ENCODE measurements around the gene DCDC2C.

Gene DCDC2C

DNA sequence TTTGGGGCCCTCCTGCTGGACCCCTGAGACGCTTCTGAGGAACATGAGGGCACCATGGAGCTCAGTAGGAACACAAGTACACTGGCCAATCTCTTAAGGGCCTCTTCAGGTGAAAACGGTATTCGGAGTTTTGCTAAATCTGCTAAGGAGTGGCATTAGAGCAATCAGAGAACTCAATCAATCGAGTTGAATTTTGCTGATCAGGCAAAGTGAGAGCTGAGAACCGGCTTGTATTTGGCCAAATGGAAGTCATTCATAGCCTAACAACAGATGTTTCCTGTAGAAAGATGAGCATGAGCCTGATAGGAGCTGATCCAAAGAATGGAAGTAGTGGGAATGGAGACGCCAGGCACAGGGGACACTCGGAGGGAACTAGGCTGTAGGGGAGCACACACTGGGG, 133.7 kb downstream of the DCDC2C start:
- DNase-seq (ENCODE audit: low spot score): no peak

DNA sequence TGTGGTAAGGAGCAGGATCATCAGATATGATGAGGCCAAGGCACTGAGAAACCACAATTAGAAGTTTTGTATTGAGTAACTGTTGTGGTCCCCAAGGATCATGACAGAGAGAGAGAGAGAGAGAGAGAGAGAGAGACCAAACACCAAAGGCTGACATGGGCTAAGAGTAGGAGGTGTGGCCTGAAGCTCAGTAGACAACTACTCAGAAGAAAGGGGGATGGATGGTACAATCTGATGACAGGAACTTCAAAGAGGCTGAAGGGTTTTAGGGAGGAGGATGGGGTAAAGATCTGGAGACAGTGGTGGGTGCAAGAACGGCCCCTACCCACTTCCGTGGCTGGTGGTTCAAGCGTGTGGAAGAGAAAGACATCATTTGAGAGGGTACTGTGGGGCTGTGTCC, 135.0 kb downstream of the DCDC2C start:
- no peak for DNase-seq (ENCODE audit: low spot score)

DNA sequence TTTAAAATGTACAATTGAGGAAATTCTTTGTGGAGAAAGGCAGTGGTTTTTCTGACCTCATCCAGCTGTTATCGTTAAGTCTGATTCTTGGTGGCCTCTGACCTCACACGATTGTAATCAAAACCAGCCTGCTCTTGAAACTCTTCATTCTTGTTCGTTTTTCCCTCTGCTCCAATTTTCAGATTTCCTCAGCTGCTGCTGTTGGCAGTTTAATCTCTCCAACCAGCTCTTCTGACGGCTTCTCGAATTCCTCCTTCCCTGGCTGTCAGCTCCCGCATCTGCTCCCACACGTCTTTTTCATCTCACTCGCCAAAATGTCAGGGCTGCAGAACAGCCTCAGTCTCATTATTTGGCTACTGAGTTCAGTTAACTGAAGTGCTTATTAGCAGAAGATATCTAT, 136.1 kb downstream of the DCDC2C start:
- no peak for DNase-seq (ENCODE audit: low spot score)

DNA sequence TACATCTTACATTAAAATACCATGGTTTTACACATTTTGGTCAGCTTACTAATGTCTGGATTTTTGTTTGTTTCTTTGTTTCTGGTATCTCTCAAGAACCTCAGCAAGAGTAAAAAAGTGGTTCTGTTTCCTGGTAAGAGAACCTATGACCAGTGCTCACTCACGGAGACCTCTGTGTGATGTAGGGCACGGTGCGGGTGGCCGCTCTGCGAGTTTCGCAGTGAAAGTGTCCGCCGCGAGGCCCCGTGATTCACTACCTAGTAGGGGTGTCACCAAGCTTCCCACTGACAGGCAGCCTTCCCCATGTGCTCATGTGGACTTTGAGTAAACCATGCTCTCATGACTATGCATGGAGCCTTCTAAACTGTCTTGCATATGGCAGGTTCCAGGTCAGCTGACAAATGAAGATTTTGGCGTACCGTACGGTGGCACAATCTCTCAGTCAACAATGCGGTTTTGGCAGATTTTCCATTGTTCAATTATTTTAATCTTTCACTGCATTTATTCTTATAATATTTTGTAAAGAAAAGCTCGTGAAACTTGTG, 137.3 kb downstream of the DCDC2C start:
- DNase-seq (ENCODE audit: low spot score): no peak

DNA sequence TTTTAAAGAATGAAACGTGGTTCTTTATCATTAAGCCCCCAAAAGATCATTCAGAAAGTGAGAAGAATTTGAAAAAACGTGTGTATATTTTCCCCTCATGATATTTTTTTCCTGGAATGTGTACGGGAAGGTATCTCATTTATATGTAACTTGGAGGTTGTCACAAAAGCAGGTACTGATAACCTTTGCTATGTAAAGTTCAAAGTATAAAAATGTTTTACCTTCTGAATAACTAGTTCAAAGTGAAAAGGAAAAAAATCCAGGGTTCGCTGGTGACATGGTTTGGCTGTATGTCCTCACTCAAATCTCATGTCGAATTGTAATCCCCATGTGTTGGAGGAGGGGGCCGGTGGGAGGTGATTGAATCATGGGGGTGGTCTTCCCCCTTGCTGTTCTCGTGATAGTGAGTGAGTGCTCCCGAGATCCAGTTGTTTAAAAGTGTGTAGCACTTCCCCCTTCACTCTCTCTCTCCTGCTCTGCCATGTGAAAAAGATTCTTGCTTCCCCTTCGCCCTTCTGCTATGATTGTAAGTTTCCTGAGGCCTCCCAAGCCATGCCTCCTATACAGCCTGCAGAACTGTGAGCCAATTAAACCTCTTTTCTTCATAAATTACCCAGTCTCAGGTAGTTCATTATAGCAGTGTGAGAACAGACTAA, 144.2 kb downstream of the DCDC2C start:
- no peak for DNase-seq (ENCODE audit: low spot score)

DNA sequence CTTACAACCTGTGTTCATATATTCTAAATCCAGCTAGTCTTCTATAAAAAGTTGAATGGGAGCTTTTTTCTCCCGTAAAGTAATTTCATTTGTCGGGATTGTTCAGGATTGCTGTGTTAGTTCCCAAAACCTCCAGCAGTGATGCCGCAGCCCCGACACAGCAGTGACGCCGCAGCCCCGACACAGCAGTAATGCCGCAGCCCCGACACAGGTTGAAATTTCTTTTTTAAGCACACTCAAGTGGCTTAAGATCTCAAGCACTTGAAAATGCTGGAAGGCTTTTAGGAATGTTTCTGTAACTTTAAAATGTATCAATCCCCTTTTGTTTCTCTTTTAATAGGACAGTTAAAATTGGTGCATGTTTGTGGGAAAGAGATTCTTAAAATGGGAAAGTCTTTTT, 145.4 kb downstream of the DCDC2C start:
- DNase-seq (ENCODE audit: low spot score): no peak

DNA sequence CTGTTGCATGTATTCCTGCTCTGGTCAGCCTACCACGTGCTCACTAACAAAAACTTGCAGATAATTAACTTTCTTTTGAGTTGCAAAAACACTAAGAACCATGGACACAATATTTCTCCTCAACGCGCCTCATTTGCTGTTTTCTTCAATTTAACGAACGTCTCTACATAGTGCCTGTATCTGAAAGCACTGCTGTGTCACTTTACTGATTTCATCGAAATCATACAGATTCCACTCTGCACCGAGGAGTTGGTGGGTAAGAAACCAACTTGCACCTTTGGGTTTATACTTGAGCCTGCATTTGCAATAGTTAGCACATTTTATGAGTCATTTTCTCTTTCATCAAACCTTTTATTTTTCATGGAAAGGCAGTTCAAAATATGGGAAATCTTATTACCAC, 145.8 kb downstream of the DCDC2C start:
- no peak for DNase-seq (ENCODE audit: low spot score)

DNA sequence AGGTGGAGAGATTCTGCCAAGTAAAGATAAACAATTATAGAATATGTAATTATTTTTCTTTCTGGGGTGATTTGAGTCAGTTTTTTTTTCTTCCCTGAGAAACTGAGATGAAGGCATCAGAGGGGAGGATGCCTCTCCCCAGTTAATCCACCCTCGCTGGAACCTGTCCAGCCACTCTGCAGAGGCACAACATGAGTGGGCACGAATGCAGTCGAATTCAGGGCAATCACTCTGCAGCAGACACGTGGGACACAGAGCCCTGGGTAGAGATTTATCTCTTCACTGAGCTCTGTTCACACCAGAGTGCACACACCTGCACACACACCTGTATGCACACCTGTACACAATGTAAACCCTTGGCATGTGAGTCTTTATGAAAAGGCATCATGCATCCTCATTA, 154.2 kb downstream of the DCDC2C start:
- DNase-seq (ENCODE audit: low spot score): no peak

DNA sequence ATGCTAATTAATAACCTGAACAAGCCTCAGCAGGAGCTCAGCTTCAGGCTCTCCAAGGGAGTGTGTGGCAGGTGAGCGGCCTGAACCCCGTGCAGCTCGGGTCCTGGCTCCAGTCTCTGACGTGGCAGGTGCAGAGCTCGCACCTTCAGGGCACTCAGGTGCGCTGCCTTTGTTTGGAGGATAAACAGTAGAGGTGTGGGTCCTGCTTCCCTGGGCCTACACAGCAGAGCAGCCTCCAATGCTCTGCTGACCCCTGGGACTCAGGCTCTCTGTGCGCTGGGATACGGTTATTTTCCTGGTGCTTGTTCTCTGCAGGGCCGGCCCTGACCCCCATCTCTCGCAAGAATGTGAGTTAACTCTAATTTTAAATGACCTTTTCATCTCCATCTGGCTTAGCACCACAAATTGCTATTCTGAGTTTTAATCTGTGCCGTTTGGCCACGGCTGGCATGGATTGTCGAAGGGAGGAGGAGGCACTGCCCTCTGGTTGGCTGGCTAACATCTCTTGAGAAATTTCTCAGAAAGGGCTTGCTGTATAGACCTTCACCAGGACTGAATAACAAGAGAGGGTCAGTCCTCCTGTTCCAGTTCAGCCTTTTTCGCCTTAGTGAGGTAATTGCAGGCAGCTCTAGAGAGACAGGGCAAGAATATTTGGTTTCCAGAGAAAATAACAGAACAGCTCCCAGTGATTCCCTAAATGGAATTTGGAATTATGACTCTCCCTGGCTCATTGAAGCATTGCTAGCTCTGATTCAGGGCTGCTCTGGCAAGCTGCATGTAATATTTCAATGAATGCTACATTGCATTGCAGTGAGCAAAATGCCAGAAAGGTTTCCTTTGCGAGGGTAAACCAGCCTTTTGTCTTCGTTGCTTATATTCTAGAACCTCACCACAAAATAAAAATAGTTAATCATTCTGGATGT, 161.8 kb downstream of the DCDC2C start:
- DNase-seq (ENCODE audit: low spot score): no peak

DNA sequence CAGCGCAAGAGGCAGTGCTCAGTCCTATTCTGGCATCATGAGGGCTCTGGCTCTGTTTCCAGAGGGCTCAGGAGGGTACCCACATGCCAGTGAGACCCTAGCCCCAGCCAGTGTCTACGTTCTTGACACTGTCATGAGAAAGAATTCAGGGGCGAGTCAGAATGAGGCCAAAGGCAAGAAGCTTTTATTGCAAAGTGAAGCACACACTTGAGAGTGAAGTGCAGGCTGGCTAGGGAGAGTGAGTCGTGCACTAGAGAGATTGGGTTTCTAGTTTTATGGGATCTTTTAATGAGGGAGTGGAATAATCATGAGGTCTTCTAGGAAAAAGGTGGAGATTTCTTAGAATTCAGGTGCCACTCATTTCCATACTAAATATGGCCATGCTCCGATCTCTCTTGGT, 164.1 kb downstream of the DCDC2C start:
- no peak for DNase-seq (ENCODE audit: low spot score)

DNA sequence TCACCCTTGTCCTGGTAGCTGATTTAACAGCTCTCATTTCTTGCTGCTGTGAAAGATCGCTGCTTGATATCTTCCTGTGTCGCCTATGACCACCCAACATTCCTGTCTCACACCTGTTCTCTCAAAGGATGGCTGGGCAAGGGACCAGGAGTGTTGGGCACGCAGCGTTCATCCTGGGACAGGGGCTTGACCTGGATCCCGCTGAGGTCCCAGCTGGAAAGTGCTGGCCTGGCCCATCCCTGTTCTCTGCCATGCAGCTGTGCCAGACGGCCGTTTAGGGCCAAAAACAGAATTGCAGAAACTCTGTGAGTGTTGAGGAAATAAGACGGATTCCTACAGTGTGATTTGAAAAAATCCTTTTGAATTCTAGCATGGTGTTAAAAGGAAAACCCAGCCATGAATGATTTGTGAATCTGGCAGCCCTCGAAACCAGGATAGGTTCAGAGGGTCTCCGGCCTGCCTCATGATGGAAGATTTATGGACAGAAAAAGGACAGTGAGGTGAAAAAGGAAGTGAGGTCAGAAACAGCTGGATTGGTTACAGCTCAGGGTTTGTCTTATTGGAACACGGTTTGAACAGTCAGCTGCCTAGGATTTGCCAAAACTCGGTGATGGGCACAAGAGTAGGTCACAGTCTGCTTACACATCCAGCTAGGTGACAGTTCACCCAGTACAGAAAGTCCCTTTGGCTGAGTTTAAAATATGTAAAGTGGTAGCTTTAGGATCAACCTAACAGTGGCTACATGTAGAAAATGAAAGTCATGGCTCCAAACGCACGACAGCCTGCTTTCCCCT, 164.8 kb downstream of the DCDC2C start:
- DNase-seq (ENCODE audit: low spot score): no peak

DNA sequence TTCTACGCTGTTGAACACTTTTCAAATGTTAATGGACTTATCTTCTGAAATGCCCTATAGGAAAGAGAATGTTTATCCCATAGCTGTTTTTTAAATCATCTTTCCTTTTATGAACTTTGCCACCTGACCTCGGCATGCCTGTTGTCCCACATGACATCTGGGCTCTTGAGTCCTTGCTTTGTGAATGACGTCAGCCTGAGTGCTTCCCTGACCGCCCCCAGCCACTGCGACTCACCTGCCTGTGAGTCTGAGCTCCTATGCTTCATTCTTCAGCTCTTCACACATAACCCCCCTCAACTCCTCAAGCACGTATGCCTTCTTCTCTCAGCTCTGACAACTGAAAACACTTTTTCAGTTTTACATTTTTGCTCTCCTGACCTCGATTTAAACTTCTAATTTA, 166.8 kb downstream of the DCDC2C start:
- DNase-seq (ENCODE audit: low spot score): no peak

DNA sequence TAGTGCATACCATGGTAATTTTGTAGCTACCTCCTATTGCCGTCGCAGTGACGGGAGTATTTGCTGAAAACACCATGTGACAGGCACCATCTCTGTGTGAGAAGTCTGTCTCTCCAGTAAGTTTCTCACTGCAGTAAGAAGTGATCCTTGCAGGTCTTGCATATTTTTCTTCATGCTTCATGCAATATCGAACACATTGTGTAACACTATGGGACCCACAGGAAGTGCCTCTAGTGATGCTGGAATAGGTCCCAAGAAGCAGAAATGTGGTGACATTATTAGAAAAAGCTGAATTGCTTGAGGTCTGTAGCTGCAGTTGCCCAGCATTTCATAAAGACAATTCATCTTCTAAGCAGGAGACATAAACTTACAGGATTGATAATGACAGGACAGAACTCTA, 167.6 kb downstream of the DCDC2C start:
- DNase-seq (ENCODE audit: low spot score): no peak

DNA sequence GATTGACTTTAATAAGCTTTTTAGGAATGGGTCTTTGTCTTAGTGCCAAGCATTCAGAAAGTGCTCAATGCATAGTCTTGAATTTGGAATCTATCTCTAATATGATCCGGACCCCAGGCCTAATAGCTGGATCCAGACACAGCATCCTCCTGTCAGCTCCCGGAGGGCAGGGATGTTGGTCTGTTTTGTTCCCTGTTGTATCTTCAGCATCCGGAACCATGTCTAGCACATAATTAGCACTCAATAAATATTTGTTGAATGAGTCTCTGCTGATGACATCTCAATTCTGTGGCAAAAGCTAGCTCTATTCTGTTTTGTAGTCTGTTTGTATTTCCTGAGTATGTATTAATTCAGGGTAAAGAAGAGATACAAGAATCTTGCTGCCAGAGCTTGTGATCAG, 169.1 kb downstream of the DCDC2C start:
- no peak for DNase-seq (ENCODE audit: low spot score)

DNA sequence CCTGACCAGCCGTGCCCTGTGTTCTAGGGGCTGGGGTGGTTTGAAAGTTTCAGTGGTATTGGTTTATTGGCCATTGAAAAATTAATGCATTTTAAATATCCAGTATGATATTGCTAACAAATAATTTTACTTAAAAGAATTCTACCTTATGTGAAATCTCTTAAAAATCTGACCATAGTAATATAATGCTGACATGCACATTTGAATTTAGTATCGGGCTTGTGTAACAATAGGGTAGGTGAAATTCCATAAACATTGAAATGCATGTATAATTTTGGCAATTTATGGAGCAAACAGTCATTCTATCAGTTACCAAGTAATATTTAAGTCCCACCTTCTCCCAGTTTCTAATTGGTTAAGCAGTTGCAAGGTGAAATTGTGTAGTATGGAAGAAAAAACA, 170.5 kb downstream of the DCDC2C start:
- DNase-seq (ENCODE audit: low spot score): no peak

DNA sequence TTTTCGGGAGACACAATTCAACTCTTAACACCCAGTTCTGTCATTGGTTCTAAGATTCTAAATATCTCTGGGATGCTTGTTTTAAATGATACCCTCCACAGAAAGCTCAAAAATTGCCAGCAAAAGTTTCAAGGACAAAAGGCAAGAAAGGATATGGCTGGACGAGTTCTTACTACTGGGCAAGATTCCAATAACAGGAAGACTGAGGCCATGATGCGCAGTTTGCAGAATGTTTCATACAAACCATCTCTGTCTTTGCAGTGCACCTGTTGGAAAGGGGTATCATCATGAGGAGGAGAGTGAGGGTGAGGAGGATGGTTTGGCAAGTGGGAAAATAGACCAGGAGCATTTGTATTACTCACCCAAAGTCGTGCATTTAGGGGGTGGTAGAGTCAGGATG, 172.8 kb downstream of the DCDC2C start:
- DNase-seq (ENCODE audit: low spot score): no peak

DNA sequence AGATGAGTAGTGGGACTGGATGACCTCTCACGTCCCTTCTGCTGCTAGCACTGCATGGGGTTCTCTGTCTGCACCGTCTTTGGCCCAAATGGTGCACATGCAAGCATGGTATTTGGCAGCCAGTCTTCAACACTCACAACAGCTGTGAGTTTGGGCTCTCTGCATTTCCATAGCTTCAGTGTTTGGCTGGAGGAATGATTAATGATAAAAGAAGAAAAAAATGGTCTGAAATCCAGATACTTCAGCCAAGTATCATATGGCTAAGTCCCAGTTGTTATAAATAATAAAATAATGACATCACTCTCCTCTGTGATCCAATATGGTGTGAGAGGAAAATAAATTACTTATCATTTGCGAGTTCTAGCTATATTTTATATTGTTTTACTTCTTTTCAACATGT, 173.3 kb downstream of the DCDC2C start:
- no peak for DNase-seq (ENCODE audit: low spot score)

DNA sequence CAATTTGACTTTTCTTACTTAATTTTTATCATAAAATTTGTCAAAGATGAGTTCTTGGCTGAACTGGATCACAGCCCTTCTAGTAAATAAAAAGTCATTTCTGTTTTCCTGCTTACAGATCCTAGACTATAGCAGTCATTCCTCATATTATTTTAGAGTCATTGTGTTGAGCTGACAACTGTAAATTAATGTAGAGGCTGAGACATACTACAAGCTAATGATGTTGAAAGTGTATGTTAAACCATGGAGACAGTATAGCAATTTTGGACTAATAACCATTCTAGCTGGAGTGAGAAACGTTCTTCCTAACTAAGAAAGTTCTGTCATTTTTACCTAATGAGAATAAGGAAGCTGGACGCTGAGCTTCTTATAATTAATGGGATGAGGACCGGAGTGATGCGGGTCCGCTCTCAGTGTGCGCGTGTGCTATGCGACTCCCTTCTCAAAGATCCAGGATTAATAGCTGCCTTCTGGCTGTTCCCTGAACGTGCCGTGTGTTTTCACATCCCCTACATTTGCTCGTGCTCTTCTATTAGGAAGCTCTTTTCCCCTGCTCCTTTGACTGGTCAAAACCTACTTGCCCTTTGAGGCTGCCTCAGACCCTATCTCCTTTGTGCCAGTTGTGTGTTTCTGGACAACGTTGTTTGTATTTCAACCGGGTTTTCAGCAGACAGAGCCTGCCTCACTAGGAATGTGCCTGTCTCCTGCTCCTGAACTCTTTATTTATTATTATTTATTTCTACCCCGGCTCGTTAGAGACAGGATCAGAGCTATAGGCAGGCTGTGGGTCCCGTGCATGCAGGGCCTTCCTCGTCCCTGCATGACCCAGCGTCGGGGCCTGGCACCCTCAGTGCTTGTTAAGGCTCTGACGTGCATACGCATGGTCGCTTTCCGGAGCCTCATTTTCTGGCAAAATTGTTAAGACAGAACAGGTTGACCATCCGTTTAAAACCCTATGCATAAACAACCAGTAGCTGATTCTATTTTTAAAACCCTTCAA, 182.6 kb downstream of the DCDC2C start:
- DNase-seq (ENCODE audit: low spot score): no peak

DNA sequence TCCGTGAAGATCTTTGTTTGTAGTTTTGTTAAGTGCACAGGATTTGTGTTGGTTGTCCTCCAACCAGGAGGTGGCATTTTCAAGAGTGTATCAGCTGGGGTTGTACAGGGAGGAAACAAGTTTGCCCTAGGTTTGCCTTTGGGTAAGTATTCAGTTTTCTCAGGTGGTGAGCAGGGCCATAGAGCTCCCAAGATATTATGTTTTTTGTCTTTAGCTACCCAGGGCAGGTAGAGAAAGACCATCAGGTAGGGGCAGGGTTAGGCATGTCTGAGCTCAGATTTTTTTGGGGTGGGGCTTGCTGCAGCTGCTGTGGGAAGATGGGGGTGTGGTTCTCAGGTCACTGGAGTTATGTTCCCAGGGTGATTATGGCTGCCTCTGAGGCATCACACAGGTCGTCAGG, 191.6 kb downstream of the DCDC2C start:
- DNase-seq (ENCODE audit: low spot score): no peak

Measured in NAMALWA (cell line).